ENCODE measurements around the gene TMPRSS13.

Gene TMPRSS13

GRCh38 chr11:117903505-117904382, 25.5 kb downstream of the TMPRSS13 start:
- no peak for TF ChIP-seq CTCF (IDR thresholded peaks at IDR 0.05; ENCODE audit: control insufficient read depth, extremely low read depth, insufficient read depth)
- no peak for DNase-seq (ENCODE audit: low read depth)
- no peak overlapping the region for H3K4me3 ChIP-seq (ENCODE audit: low read depth, low read length)

GRCh38 chr11:117902001-117902845, 27.0 kb downstream of the TMPRSS13 start:
- no peak for TF ChIP-seq CTCF (IDR thresholded peaks at IDR 0.05; ENCODE audit: control insufficient read depth, extremely low read depth, insufficient read depth)
- DNase-seq (ENCODE audit: low read depth) = no peak
- no peak overlapping the region for H3K4me3 ChIP-seq (ENCODE audit: low read depth, low read length)

- DNase-seq (ENCODE audit: low read depth) = no peak
- no peak for TF ChIP-seq CTCF (IDR thresholded peaks at IDR 0.05; ENCODE audit: control insufficient read depth, extremely low read depth, insufficient read depth)
- H3K4me3 ChIP-seq (ENCODE audit: low read depth, low read length) = no peak overlapping the region
Measured at GRCh38 chr11:117901601-117902000, 27.6 kb downstream of the TMPRSS13 start.

- no peak for TF ChIP-seq CTCF (IDR thresholded peaks at IDR 0.05; ENCODE audit: control insufficient read depth, extremely low read depth, insufficient read depth)
- no peak for DNase-seq (ENCODE audit: low read depth)
- no peak overlapping the region for H3K4me3 ChIP-seq (ENCODE audit: low read depth, low read length)
Measured at GRCh38 chr11:117900720-117901440, 28.3 kb downstream of the TMPRSS13 start.

GRCh38 chr11:117900121-117900648, 29.0 kb downstream of the TMPRSS13 start:
- no peak overlapping the region for H3K4me3 ChIP-seq (ENCODE audit: low read depth, low read length)
- TF ChIP-seq CTCF (IDR thresholded peaks at IDR 0.05; ENCODE audit: control insufficient read depth, extremely low read depth, insufficient read depth) = no peak
- DNase-seq (ENCODE audit: low read depth) = no peak

GRCh38 chr11:117898059-117898458, 31.1 kb downstream of the TMPRSS13 start:
- no peak overlapping the region for H3K4me3 ChIP-seq (ENCODE audit: low read depth, low read length)
- no peak for DNase-seq (ENCODE audit: low read depth)
- TF ChIP-seq CTCF (IDR thresholded peaks at IDR 0.05; ENCODE audit: control insufficient read depth, extremely low read depth, insufficient read depth) = no peak
